GM21367 (cell line): ENCODE measurements around the gene POLR2J.
"Not testable (repeated sequence)": the region's sequence is repeated elsewhere in the genome, so short reads cannot be mapped to it uniquely, and the experiment has no call there.

Source experiments
- ATAC-seq: cut with Tn5 transposase; IDR thresholded peaks from one replicate; pipeline ENCODE4 v1.9.1; 2021; ENCODE audit not compliant: unreplicated experiment

The POLR2J gene

DNA sequence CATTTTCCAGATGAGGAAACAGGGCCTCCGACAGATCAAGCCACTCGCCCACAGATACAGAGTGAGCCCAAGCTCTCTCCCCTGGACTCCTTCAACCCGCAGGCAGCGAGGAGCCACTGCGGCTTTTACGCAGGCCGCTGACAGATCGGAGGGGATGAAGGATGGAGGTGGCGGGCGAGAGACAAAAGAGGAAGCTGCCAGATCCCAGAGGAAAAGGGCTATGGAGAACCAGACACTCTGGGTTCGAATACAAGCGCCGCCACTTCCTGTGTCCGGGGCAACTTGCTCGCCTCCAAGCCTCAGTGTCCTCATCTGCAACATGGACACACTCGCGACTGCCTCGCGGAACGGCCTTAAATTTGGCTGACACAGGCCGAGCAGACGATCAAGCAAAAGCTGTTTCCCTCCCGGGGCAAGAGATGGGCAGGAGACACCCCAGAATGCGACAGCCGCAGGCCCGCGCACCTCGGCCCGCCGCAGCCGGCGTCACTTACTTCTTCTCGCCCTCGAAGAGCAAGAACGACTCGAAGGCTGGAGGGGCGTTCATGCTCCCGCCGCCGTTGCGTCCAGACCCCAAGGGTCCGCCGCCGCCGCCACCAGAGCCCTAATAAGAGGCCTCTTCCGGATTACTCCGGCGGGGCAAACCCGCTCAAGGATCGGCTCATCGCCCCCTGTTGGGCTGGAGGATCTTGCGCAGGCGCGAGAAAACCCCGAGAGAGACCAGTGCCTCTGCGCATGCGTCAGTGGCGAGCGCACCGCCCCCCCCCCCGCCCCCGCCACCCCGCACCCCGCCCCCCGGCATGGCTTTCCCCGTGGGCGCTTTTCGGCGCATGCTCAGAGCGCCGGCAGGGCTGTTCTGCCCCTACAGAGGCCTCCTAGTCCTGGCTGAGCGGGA is at the start of gene POLR2J:
Gene POLR2J (minus strand): TSS at position 609 of the 895 bp plus-strand sequence. CDS start 62 bp downstream, at position 547.
- peak; percentile 80 for ATAC-seq

DNA sequence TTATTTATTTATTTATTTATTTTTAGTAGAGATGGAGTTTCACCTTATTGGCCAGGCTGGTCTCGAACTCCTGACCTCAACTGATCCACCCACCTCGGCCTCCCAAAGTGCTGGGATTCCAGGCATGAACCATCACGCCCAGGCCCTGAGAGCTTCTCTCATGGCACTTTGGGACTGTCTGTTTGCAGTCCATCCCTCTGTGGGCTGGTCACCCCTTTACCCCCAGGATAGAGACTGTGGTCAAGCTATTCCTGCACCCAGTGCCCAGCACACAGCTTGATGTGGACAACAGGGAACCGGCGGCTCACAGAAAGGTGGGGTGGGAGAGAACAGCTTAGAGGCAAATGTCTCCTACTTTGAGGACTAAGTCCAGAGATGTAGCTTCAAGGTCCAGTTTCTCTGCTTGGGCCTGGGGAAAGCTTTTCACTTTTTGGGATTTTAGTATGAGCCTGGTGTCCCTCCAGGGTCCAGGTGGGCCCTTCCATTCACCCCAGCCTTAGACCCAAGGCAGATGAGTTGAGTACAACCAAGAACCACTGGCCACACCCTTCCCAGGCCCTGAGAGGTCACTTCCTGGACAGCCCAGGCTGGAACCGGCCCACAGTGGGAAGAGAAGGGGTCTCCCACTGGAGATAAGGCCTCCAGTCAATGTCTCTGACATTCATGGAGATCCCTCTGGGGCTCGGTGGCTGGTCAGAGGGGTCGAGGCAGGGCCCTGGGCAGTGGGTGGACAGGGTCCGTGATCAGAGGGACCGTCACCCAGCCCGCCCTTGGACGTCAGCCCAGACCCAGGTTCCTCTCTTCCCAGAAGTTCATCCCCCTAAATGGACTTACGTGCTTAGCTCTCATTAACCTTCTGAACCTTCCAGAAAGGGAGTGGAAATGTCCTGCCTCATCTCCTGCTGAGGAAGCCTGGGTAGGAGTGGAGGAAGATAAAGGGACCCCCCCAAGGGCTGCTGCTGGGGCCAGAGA is 49.4 kb upstream of the POLR2J start:
- not testable (repeated sequence) for ATAC-seq

DNA sequence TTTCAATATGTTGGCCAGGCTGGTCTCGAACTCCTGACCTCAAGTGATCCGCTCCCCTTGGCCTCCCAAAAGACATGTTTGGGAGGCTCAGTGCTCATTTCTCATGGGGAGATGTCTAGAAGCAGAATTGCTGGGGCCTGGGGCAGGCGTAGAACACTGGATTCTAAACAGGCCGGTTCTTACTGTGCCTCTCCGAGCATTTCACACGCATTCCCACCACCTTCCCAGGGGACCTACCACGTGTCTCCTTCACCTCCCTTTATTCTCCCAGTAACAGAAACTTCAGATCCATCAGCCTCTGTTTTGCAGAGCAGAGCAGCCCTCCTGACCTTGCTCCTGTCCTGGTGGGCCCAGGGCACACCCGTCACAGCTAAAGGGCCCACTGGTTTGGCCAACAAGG is 48.5 kb upstream of the POLR2J start:
- not testable (repeated sequence) for ATAC-seq

DNA sequence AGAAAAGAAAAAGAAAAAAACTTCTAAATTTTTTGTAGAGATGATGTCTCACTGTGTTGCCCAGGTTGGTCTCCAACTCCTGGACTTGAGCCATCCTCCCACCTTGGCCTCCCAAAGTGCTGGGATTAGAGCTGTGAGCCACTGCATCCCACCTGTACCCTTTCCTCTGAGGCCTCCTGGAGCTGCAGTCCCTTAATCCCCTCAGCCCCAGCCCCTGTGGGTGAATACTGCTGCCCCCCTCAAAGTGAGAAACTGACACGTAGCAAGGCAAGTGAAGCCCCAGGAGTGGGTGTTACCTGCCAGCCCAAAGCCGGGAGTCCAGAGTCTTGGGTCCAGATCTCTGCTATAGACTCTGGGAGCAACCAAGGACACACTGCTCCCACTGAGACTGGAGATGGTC is 46.1 kb upstream of the POLR2J start:
- ATAC-seq, result not testable (repeated sequence)

DNA sequence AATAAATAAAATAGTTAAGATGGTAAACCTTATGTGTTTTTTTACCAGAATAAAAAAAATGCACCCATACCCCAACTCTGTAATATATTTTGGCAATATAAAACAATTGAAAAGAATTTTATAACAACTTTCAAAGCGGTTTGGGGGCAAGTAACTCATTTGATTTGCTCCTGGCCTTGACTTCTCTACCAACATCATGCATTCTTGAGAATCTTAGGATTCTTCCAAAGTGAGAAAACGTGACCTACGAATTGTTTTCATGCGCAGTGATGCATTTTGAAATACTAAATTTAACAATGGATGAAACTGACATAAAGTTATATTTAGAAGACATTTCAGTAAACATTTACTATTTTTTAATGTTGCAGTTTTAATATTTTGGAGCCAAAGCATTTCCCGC is 42.1 kb upstream of the POLR2J start:
- not testable (repeated sequence) for ATAC-seq

DNA sequence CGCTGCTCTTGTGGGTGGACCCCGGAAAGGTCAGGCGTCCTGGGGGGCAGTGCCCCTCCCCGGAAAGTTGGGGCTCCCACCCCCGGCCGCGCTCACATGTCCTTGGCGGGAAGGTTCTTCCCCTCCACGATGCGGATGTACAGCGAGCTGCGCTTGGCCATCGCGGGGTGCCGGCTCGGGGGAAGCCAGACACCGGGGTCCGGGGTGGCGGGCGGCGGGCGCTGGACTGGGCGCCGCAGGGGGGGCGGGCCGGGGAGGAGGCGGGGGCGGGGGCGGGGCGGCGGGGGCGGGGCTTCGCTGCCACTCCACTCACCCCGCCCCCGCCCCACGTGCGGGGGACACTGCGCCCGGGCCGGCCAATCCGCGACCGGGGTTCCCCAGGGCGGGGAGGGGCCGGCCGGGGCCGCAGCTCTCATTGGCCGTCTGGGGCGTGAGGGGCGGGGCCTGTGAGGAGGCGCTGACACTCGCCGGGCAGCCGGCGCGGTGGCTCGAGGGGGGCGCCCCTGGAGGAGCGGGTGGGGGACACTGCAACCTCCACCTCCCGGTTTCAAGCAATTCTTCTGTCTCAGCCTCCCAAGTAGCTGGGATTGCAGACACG is 38.9 kb upstream of the POLR2J start, which contains the start of gene RASA4B:
Gene RASA4B (minus strand): TSS at position 228 of the 598 bp plus-strand sequence. CDS start 67 bp downstream, at position 161.
- ATAC-seq, result peak; percentile 59

DNA sequence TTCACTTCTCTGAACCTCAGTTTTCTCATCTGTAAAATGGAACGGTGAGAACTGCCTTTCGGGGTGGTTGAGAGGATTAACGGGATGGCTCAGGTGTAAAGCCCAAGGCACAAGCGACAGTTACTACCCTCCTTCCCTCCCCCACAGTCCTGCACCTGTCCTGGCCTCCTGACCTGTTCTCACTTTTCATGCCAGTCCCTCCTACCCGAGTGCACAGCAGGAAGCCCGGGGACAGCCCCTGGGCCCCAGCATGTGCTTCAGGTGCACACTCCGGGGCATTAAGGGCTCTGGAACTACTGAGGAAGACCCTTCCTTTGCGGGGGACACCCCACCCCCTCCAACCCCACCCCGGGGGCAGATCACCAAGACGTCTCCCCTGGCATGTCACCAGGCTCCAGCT is 38.2 kb upstream of the POLR2J start:
- ATAC-seq, result not testable (repeated sequence)

DNA sequence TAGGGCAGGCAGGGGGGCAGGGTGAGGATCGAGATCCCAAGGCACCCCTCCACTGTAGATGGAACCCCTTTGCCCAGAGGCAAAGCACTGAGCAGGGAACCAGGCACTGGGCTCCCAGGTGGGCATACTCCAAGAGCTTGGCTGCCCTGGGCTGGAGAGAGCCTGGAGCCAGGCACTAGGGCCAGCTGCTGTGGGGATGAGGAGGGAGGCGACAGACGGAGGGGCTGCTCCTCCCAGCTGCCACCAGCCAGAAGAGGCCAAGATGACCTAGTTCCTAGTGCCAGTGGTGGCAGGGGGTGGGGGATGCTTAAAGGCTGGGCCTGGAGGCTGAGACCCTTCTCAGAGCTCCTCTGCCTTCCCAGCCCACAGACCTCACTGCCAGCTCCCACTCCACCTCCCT is 37.2 kb upstream of the POLR2J start:
- not testable (repeated sequence) for ATAC-seq

DNA sequence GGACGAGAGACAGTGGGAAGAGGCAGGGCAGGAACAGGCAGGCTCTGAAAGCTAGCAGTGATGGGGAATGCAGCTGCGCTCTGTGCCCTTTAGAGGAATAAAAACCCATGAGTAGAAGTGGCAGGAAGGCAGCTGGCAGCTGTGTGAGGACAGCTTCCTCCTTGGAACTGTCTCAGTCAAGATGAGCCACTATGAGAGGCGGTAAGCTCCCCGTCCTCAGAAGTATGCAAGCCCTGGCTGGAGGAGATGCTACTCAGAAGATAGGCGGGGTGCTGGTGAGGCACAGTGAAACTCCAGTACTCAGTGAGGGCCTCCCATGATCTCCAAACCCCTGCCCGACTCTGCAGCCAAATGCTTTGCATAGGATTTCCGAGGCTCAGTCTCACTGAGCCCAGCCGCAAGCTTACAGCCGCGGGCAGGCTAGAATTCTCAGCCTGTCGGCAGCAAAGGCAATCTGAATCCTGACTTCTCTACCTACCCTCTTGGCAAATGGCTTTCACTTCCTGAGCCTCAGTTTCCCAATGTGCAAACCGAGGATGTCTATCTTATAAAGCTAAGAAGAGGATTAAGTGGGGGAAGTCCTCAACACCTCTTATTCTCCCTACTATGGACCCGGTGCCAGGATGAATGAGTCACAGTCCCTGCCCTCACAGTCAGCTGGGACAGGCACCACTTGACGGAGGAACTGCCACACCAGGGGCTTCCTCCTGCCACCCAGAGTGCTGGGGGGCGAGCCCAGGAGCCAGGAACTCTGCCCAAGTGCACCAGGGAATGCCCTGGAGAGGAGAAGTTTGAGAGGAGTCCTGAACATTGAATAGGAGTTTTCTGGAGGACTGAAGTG is 36.4 kb upstream of the POLR2J start:
- peak; percentile 60 for ATAC-seq

DNA sequence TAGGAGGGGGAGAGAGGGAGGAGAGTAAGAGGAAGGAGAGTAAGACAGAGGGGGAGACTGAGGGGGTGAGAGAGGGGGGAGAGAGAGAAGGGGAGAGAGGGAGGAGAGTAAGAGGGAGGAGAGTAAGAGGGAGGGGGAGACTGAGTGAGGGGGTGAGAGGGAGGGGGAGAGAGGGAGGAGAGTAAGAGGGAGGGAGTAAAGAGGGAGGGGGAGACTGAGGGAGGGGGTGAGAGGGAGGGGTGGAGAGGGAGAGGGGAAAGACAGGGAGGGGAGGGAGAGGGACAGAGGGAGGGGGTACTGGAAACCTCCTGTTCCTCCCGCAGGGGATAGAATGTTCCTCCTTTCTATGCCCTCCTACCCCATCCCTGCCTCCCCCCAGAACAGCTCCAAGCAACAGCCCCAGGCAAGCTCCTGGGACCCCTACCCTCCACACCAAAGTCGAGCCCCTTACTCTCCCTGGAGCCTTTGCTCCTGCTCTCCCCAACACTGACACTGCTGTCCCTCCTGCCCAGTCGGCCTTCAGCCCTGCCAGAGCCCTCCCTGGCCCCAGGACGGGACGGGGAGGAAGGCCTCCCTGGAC is 34.0 kb upstream of the POLR2J start:
- ATAC-seq, result not testable (repeated sequence)

DNA sequence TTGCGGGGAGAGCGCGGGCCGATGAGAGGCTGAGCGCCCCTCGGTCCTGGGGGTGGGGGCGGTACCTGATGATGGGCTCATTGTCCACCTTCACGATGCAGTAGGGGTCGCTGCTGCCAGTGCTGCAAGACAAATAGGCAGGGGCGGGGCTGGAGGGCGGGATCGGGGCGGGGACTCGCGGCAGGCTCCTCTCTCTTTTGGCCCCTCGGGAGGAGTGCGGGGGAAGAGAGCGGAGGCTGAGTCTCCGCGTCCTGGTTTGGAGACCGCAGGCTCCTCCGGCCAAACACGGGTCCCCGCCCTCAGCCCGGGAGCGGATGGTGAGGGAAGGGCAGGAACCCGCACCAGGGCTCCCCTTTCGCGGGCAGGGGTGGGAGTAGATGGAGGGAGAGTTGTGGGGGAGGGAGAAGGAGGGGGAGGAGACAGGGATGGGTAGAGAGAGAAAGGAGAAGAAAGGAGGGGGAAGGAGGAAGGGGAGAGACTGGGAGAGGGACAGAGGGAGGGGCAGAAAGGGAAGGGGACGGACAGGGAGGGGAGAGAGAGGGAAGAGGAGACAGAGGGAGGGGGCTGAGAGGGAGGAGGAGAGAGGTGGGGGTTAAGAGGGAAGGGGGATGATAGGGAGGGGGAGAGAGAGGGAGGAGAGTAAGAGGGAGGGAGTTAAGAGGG is 33.3 kb upstream of the POLR2J start:
- ATAC-seq, result peak; percentile 37

DNA sequence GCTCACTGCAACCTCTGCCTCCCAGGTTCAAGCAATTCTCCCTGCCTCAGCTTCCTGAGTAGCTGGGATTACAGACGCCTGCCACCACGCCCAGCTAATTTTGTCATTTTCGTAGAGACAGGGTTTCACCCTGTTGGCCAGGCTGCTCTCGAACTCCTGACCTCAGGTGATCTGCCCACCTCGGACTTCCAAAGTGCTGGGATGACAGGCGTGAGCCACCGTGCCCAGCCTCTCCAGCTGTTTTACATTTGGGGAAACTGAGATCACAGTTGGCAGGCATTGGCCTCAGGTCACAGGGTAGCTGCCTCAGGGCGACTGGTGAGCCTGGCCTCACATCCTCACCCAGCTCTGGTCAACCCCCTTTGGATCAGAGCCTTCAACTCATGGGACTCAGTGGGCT is 31.9 kb upstream of the POLR2J start:
- ATAC-seq, result not testable (repeated sequence)

DNA sequence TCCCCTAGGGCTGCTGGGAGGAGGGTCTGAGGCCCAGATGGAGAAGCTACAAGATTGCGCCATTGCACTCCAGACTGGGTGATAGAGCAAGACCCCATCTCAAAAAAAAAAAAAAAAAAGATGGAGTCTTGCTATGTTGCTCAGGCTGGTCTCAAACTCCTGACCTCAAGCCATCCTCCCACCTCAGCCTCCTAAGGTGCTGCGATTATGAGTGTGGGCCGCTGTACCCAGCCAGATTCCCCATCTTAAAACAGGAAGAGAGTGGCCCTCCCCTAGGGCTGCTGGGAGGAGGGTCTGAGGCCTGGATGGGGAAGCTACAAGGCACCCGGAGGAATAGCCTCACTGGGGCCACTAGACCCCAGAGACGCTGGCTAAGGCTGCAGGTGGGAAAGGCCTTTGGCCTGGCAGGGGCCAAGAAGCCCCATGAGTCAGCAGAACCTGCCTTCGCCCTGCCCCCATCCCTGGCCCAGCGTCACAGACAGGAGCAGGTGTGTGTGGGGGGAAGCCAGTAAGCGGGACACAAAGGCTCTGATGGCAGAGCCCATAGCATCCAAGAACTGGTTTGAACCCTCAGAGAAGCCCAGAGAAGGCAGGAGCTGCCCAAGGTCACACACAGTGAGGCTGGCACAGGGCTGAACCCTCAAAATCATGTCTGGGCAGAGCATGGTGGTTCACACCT is 28.8 kb upstream of the POLR2J start:
- not testable (repeated sequence) for ATAC-seq

DNA sequence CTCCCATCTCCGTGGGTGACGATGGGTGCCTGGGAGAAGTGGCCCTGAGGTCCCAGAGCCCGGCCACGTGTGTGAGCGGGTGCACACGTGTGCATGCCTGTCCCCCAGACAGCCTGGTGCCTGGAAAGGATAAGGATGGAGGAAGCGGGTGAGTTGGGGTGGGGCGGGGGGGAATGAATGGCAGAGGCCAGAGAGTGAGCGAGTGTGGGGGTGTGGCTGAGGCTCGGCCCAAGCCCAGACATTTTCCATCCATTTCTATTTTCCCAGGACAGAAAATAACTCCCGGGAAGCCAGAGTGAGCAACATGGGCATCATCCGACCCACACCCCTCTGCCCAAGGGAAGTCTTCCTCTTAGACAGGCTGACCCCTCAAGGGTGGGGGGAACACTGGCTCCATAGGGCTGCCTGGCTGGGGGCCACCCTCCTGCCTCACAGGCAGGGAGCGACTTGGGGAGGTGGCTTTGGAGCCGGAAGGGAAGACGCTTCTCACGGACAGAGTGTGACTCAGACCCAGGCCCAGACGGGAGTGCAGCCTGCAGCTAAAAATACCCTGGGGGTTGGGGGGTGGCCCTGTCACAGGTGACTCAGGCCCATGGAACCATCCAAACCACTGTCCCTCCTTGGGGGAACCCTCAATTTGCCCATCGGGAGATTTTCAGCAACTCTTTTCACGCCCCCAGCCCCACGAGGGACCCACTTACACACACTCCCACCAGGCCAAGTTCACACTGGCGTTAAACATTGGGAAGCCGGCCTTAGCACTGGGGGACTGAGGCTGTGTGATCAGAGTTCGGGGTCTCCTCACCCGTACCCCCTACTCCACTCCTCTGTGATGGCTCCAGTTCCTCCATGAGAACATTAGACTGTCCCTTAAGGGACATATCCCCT is 26.8 kb upstream of the POLR2J start:
- ATAC-seq, result not testable (repeated sequence)

DNA sequence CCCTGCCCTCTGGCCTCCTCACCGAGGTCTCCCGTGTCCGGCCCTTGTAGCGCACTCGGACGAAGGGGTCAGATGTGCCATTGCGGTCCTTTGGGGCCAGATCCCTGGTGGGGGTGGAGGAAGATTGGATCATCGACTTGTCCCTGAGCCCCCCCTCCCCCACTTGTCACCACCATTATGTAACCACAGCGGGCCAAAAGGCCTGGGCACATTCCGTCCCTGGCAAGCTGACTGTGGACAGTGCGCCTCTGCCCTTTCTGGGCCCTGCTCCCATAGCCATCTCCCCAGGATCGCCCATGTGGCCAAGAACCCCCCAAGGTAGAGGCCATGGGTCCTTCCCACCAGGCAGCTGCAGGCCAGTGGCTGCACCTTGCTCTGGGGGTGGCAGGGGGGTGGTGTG is 24.4 kb upstream of the POLR2J start:
- not testable (repeated sequence) for ATAC-seq

DNA sequence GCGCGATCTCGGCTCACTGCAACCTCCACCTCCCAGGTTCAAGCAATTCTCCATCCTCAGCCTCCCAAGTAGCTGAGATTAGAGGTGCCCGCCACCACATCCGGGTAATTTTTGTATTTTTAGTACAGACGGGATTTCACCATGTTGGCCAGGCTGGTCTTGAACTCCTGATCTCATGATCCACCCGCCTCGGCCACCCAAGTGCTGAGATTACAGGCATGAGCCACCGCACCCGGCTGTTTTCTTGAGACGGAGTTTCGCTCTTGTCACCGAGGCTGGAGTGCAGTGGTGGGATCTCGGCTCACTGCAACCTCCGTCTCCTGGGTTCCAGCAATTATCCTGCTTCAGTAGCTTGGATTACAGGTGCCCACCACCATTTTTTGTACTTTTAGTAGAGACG is 19.6 kb upstream of the POLR2J start:
- ATAC-seq, result not testable (repeated sequence)

DNA sequence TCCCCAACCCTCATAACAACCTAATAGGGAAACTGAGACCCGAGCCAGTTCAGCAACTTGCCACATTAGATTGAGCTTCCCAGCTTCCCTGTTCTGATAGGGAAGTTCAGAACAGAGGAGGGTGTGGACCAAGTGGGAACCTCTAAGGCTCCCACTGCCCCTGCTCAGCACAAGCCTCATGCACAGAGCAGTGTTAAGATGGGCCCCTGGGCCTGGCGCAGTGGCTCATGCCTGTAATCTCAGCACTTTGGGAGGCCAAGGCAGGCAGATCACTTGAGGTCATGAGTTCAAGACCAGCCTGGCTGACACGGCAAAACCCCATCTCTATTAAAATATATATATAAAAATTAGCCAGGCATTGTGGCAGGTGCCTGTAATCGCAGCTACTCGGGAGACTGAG is 18.6 kb upstream of the POLR2J start:
- not testable (repeated sequence) for ATAC-seq

DNA sequence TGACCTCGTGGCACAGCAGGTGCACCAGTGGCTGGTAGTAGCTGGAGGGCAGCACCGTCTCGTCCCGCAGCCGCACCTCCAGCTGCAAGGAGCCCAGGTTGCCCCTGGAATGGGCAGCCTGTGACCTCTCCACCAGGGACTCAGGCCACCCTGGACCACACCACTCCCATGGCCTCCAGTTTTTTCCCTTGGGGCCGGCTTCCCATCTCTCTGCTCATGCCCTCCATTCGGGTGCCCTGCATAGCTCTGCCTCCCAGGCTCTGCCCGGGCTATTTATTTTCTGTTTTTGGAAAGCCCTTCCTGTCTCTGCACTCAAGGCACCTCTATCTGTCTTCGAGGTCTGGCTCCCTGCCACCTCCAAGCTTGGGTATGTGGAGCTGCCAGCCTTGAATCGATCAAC is 18.1 kb upstream of the POLR2J start:
- ATAC-seq, result not testable (repeated sequence)
